Transverse colon (tissue), 4 donors: ENCODE data around the gene MOBP.

Experiments
- POLR2AphosphoS5 ChIP-seq, 3 donors: sonication (generic); formaldehyde crosslinking; IDR thresholded peaks; one replicate each; pipeline ENCODE4 v1.6.1; 2016; ENCODE audit warnings: antibody characterized with exemption in 3 of 3
- TF ChIP-seq, protein P1 (sequence below), 5 experiments: fragments of 200-600 bp in 3 of 5; fragments of 450-650 bp in 2 of 5; sonication (generic) in 3 of 5; IDR thresholded peaks; 1 replicate in 2 of 5; 2 replicates in 3 of 5; pipeline ENCODE4 v1.5.1; 2016 to 2017; ENCODE audit warnings: antibody characterized with exemption in 5 of 5, inconsistent platforms in 3 of 5, mild to moderate bottlenecking in 2 of 5, moderate library complexity in 1 of 5

DNA sequence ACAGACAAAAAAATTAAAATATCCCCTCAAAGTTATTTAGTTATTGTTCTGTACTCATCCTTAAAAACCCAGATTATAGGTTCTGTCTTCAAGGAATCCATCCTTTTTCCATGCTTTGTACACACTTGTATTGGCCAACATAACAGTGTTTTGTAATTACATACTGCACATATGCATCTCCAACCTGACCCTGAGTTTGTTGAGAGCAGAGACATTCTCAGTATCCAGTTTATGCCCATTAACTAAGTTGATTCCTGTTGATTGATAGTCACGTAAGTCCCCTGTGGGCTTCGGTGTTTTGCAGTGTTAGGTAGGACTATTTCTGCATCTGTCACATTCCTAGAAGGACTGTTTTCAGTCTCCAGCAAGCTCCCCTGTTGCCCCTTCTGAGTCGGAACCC is 33.6 kb downstream of the MOBP start:
- TF ChIP-seq, protein P1, sequence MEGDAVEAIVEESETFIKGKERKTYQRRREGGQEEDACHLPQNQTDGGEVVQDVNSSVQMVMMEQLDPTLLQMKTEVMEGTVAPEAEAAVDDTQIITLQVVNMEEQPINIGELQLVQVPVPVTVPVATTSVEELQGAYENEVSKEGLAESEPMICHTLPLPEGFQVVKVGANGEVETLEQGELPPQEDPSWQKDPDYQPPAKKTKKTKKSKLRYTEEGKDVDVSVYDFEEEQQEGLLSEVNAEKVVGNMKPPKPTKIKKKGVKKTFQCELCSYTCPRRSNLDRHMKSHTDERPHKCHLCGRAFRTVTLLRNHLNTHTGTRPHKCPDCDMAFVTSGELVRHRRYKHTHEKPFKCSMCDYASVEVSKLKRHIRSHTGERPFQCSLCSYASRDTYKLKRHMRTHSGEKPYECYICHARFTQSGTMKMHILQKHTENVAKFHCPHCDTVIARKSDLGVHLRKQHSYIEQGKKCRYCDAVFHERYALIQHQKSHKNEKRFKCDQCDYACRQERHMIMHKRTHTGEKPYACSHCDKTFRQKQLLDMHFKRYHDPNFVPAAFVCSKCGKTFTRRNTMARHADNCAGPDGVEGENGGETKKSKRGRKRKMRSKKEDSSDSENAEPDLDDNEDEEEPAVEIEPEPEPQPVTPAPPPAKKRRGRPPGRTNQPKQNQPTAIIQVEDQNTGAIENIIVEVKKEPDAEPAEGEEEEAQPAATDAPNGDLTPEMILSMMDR (IDR thresholded peaks at IDR 0.05) = no peak
- no peak for TF ChIP-seq POLR2AphosphoS5 (IDR thresholded peaks at IDR 0.05)
